Measurements from ENCODE around the gene IFT81.
"Not testable (repeated sequence)": the region's sequence is repeated elsewhere in the genome, so short reads cannot be mapped to it uniquely, and the experiment has no call there.

The IFT81 gene

DNA sequence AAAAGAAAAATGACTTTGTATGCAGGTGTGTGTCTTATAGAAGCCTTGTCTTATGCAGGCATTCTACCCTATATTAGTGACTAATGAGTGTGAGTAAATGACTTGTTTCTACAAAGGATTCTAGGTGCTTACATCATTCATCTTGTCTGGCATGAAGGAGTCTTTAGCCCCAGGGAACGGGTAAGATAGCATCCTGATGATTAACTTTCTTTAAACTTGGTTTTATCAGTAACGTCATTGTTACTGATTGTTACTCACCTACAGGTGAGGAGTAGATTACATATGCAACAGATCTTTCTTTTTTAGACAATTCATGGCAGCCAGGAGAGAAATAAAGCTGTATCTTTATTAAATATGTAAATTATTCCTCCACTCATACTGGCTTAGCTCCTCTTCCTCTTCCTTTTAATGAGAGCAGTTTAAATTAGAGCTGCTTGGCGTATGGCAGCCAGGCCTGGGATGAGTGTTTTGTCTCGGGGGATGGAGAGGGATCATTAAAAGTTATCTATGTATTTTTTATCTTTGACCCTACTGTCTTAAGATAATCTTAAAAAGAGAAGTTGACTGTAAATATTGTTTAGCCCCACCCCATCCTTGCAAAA is 99.7 kb downstream of the IFT81 start:
- H3K36me3 ChIP-seq = no peaks in the 10 kb centered on the region
- H3K4me3 ChIP-seq (ENCODE audit: low read depth in 1 of 2, low read length in 1 of 2) = no peak overlapping the region
- peaks cover 15 to 16% of the 10 kb centered on the region in 2 experiments for H3K4me1 ChIP-seq (ENCODE audit: control insufficient read depth in 1 of 2, insufficient read depth in 1 of 2, low read depth in 1 of 2, low read length in 1 of 2)
- TF ChIP-seq CTCF (IDR thresholded peaks at IDR 0.05) = no peak
- H3K27me3 ChIP-seq = no peaks in the 10 kb centered on the region
- no peaks in the 10 kb centered on the region for H3K9me3 ChIP-seq
- no peak overlapping the region for H3K27ac ChIP-seq

DNA sequence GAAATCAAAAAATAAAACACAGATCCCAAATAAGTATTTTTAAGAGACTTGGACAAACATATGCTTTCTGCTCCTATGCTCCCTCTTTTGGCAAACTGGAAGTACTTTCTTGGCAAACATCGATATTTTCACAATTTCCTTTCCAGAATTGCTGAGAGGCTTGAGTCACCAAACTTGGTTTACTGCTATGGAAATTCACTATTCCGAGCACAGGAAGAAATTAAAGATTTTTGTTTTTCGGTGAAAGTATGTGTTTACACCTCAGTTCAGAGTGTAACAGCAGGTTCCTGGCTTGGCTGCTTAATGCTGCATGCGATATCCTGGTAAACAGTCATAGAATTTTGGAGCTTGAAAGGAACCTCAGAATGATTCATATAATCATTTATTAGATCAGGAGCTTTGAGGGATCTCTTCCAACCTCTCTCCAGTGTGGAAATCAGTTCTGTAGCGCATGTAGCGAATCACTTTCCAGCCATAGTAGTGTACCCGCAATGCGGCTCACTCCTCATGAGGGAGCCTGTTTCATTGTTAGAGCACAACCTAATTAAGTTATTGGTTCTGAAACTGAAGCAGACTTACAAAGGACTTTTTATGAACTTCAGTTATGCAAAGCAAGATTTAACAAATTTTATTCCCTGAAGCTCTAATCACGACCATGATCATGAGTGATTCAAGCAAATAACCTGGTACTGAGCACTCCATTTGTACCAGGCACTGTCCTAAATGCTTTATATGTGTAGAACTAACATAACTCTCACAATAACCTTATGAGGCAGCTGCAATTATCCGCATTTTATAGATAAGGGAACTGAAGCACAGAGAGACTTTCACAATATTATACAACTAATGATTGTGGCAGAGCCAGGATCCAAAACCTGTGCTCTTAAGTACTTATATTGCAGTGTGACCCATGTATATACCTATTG is 100.5 kb downstream of the IFT81 start:
- Histone ChIP-seq H3K9me3 (no peaks in the 10 kb centered on the region), H3K36me3 (no peaks in the 10 kb centered on the region), H3K4me3 (ENCODE audit: low read depth in 1 of 2, low read length in 1 of 2) (no peak overlapping the region), H3K27me3 (no peaks in the 10 kb centered on the region), H3K27ac (no peak overlapping the region), H3K4me1 (ENCODE audit: control insufficient read depth in 1 of 2, insufficient read depth in 1 of 2, low read depth in 1 of 2, low read length in 1 of 2) (peaks cover 15 to 16% of the 10 kb centered on the region in 2 experiments)
- no peak for TF ChIP-seq CTCF (IDR thresholded peaks at IDR 0.05)

GRCh38 chr12:110227138-110227537 is 103.0 kb downstream of the IFT81 start:
- H3K9me3 ChIP-seq = no peaks in the 10 kb centered on the region
- H3K36me3 ChIP-seq = no peaks in the 10 kb centered on the region
- no peak for TF ChIP-seq CTCF (IDR thresholded peaks at IDR 0.05)
- H3K27ac ChIP-seq = no peak overlapping the region
- no peak overlapping the region for H3K4me3 ChIP-seq (ENCODE audit: low read depth in 1 of 2, low read length in 1 of 2)
- peaks cover 15 to 16% of the 10 kb centered on the region in 2 experiments for H3K4me1 ChIP-seq (ENCODE audit: control insufficient read depth in 1 of 2, insufficient read depth in 1 of 2, low read depth in 1 of 2, low read length in 1 of 2)
- no peaks in the 10 kb centered on the region for H3K27me3 ChIP-seq

GRCh38 chr12:110228348-110228747 is 104.2 kb downstream of the IFT81 start:
- H3K27me3 ChIP-seq; H3K9me3 ChIP-seq; H3K36me3 ChIP-seq; H3K4me3 ChIP-seq (ENCODE audit: low read depth in 1 of 2, low read length in 1 of 2); H3K27ac ChIP-seq: not testable (repeated sequence)
- H3K4me1 ChIP-seq (ENCODE audit: control insufficient read depth in 1 of 2, insufficient read depth in 1 of 2, low read depth in 1 of 2, low read length in 1 of 2) = peaks cover 16 to 18% of the 10 kb centered on the region in 2 experiments

DNA sequence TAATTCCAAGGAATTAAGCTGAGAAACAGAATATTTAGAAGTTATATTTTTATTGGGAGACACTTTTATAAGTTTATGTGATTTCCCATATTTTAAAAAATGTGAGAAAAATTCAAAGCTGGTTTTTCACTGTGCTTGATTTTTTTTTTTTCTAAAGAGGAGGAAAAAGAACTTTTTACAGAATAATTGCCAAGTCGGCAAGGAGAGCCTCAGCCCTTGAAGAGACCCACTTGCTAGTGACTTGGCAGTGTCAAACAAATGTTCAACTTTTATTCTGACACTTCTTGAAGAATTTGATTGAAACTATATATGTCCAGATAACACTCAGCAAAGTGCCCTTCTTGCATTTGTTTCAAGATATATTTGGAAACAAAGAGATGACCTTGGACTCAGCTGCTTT is 104.6 kb downstream of the IFT81 start:
- Histone ChIP-seq H3K4me1 (ENCODE audit: control insufficient read depth in 1 of 2, insufficient read depth in 1 of 2, low read depth in 1 of 2, low read length in 1 of 2) (peaks cover 18 to 22% of the 10 kb centered on the region in 2 experiments), H3K9me3 (no peaks in the 10 kb centered on the region), H3K27ac (no peak overlapping the region), H3K36me3 (no peaks in the 10 kb centered on the region), H3K27me3 (no peaks in the 10 kb centered on the region), H3K4me3 (ENCODE audit: low read depth in 1 of 2, low read length in 1 of 2) (no peak overlapping the region)
- no peak for TF ChIP-seq CTCF (IDR thresholded peaks at IDR 0.05)

DNA sequence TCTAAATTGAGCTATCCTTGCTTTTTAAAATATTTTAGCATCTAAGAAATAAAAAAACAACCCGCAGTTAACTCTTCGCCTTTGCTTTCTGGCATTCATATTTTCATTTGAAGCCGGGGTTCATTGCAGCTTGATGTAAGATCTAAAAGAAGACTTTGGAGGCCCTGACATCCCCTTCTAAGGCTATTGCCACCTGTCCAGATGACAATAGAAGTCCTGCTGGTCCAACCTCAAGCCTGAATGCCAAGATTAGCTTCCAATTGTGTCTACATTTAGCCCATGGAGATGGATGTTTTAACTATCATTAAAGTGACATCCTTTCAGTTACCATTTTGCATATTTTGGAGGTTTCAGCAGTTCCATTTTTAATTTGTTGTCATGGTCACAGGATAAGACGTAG is 105.3 kb downstream of the IFT81 start:
- peaks cover 18 to 22% of the 10 kb centered on the region in 2 experiments for H3K4me1 ChIP-seq (ENCODE audit: control insufficient read depth in 1 of 2, insufficient read depth in 1 of 2, low read depth in 1 of 2, low read length in 1 of 2)
- H3K9me3 ChIP-seq = no peaks in the 10 kb centered on the region
- no peak overlapping the region for H3K4me3 ChIP-seq (ENCODE audit: low read depth in 1 of 2, low read length in 1 of 2)
- no peaks in the 10 kb centered on the region for H3K27me3 ChIP-seq
- TF ChIP-seq CTCF (IDR thresholded peaks at IDR 0.05) = no peak
- H3K27ac ChIP-seq = no peak overlapping the region
- no peaks in the 10 kb centered on the region for H3K36me3 ChIP-seq

Data from neutrophil (primary cell).